Keratinocyte (primary cell): ENCODE measurements around the gene CD200. TPM values are rescaled to one million over a fixed set of nuclear protein-coding genes. Genes with fewer than 3 reads are reported as not detected.

ENCODE experiments used
- DNase-seq: peaks from one replicate; pipeline ENCODE4 v3.0.0-alpha.2; 2011; ENCODE audit warnings: low read depth, missing footprints, low spot score
- FAIRE-seq: peaks from 2 replicates; lab custom pipeline; 2011; peaks lifted over from hg19 to GRCh38; lab: Jason Lieb, UNC
- H2AFZ ChIP-seq: 2 replicates; pipeline ENCODE4 v1.6.0; 2012; ENCODE audit warnings: low read length, control low read depth, inconsistent platforms; ENCODE audit not compliant: control insufficient read depth
- H3K27ac ChIP-seq: 2 replicates; pipeline ENCODE4 v1.5.1; 2011; ENCODE audit warnings: low read length; ENCODE audit not compliant: control insufficient read depth, insufficient read depth
- H3K27me3 ChIP-seq: 3 replicates; pipeline ENCODE4 v1.6.0; 2011; ENCODE audit warnings: low read length; ENCODE audit not compliant: control insufficient read depth, insufficient read depth; ENCODE audit errors: extremely low read depth
- H3K36me3 ChIP-seq, 2 experiments: 2 replicates in 1 of 2; 3 replicates in 1 of 2; pipeline ENCODE4 v1.5.1; 2011; ENCODE audit warnings: low read length in 2 of 2, mild to moderate bottlenecking in 1 of 2; ENCODE audit not compliant: control insufficient read depth in 2 of 2, insufficient read depth in 2 of 2; ENCODE audit errors: extremely low read depth in 1 of 2
- H3K4me1 ChIP-seq: 3 replicates; pipeline ENCODE4 v1.5.1; 2011; ENCODE audit warnings: low read length; ENCODE audit not compliant: control insufficient read depth, insufficient read depth; ENCODE audit errors: extremely low read depth
- H3K4me2 ChIP-seq: 3 replicates; pipeline ENCODE4 v1.6.0; 2011; ENCODE audit warnings: low read depth, low read length; ENCODE audit not compliant: control insufficient read depth, insufficient read depth; ENCODE audit errors: extremely low read depth
- H3K4me3 ChIP-seq, 3 experiments: fragments of 200-600 bp in 1 of 3; sonication (generic) in 1 of 3; 2 replicates in 2 of 3; 3 replicates in 1 of 3; pipeline ENCODE4 v1.5.1; 2011 to 2016; ENCODE audit warnings: low read length in 3 of 3, mild to moderate bottlenecking in 3 of 3, control low read depth in 2 of 3, inconsistent platforms in 1 of 3, low read depth in 1 of 3, mixed read lengths in 1 of 3, mixed run types in 1 of 3, moderate library complexity in 1 of 3; ENCODE audit not compliant: control insufficient read depth in 2 of 3, insufficient read depth in 2 of 3; ENCODE audit errors: extremely low read depth in 1 of 3
- H3K79me2 ChIP-seq: 2 replicates; pipeline ENCODE4 v1.6.0; 2012; ENCODE audit warnings: low read length; ENCODE audit not compliant: control insufficient read depth, insufficient read depth
- H3K9ac ChIP-seq: 3 replicates; pipeline ENCODE4 v1.6.0; 2011; ENCODE audit warnings: low read length; ENCODE audit not compliant: control insufficient read depth, insufficient read depth; ENCODE audit errors: extremely low read depth
- H3K9me1 ChIP-seq: 3 replicates; pipeline ENCODE4 v1.6.0; 2011; ENCODE audit warnings: low read length; ENCODE audit not compliant: control insufficient read depth, insufficient read depth; ENCODE audit errors: extremely low read depth
- H3K9me3 ChIP-seq: 2 replicates; pipeline ENCODE4 v1.5.1; 2012; ENCODE audit warnings: low read depth, low read length; ENCODE audit not compliant: control insufficient read depth
- H4K20me1 ChIP-seq: 3 replicates; pipeline ENCODE4 v1.6.0; 2011; ENCODE audit warnings: low read length; ENCODE audit not compliant: control insufficient read depth, insufficient read depth; ENCODE audit errors: extremely low read depth
- CTCF ChIP-seq, 3 experiments: IDR thresholded peaks in 1 of 3; conservative IDR thresholded peaks in 1 of 3; optimal IDR thresholded peaks in 1 of 3; 2 replicates in 2 of 3; 3 replicates in 1 of 3; pipeline versions ENCODE3 to v1.5.1; 2011; ENCODE audit warnings: low read length in 3 of 3, mild to moderate bottlenecking in 3 of 3, moderate library complexity in 2 of 3, control low read depth in 1 of 3, inconsistent platforms in 1 of 3; ENCODE audit not compliant: insufficient read depth in 2 of 3; ENCODE audit errors: extremely low read depth in 1 of 3
- EZH2 ChIP-seq: IDR thresholded peaks from one replicate; pipeline ENCODE4 v1.6.1; 2012; ENCODE audit warnings: inconsistent platforms, mild to moderate bottlenecking, low read length, moderate library complexity
- dilution Hi-C: fragments of 300-500 bp; cut with MboI; formaldehyde crosslinking; loops from one replicate; pipeline ENCODE4 v1.7.0; 2020; ENCODE audit warnings: low sequenced_read_pairs; ENCODE audit not compliant: extremely low pct_ligation_motif_present
- polyA plus RNA-seq, 5 experiments: library from polyadenylated mRNA; depleted of rRNA in 3 of 5; stranded (reverse) in 3 of 5; stranded (forward) in 1 of 5; unstranded in 1 of 5; fragments of >200 nt; gene quantifications; 1 replicate in 1 of 5; 2 replicates in 3 of 5; 3 replicates in 1 of 5; pipeline versions ENCODE4 v1.2.1 to v1.2.3, GENCODE V29; 2011 to 2012; ENCODE audit warnings: missing spikeins in 2 of 5, low read depth in 1 of 5, low replicate concordance in 1 of 5

The CD200 gene
- polyA plus RNA-seq, 1 donor (not counting 4 experiments of a cell fraction or from before 2014, with no cell fraction given): 0.07 TPM

GRCh38 chr3:112405845-112406244 lies 72.9 kb downstream of the CD200 start:
- no peak overlapping the region for H3K27ac ChIP-seq
- H3K4me3 ChIP-seq: no peak overlapping the region
- no peaks in the 10 kb centered on the region for H4K20me1 ChIP-seq
- H3K36me3 ChIP-seq: no peaks in the 10 kb centered on the region
- TF ChIP-seq EZH2 (no peak), CTCF (optimal IDR thresholded peaks at IDR 0.05 in 1 of 3, IDR thresholded peaks at IDR 0.05 in 1 of 3, conservative IDR thresholded peaks at IDR 0.05 in 1 of 3; ENCODE audit: extremely low read depth in 1 of 3, insufficient read depth in 2 of 3, low read length in 3 of 3) (no peak)
- no peak for DNase-seq
- dilution Hi-C loops: no loop called here
- no peak overlapping the region for H3K4me2 ChIP-seq
- H2AFZ ChIP-seq: no peak overlapping the region
- H3K4me1 ChIP-seq: no peaks in the 10 kb centered on the region
- H3K9me3 ChIP-seq: no peaks in the 10 kb centered on the region
- no peak for FAIRE-seq
- H3K9me1 ChIP-seq: no peaks in the 10 kb centered on the region
- H3K79me2 ChIP-seq: no peaks in the 10 kb centered on the region
- H3K9ac ChIP-seq: no peak overlapping the region
- H3K27me3 ChIP-seq: no peaks in the 10 kb centered on the region

- FAIRE-seq: no peak
- Histone ChIP-seq H3K4me2 (no peak overlapping the region), H3K9ac (no peak overlapping the region), H3K4me3 (no peak overlapping the region), H3K79me2 (no peaks in the 10 kb centered on the region), H4K20me1 (no peaks in the 10 kb centered on the region), H3K36me3 (no peaks in the 10 kb centered on the region), H3K27me3 (no peaks in the 10 kb centered on the region), H3K9me1 (no peaks in the 10 kb centered on the region), H3K27ac (no peak overlapping the region), H2AFZ (peak overlapping the region; percentile 80), H3K4me1 (no peaks in the 10 kb centered on the region), H3K9me3 (no peaks in the 10 kb centered on the region)
- TF ChIP-seq CTCF (optimal IDR thresholded peaks at IDR 0.05 in 1 of 3, IDR thresholded peaks at IDR 0.05 in 1 of 3, conservative IDR thresholded peaks at IDR 0.05 in 1 of 3; ENCODE audit: extremely low read depth in 1 of 3, insufficient read depth in 2 of 3, low read length in 3 of 3) (no peak), EZH2 (no peak)
- dilution Hi-C loops: no loop called here
- no peak for DNase-seq
These were observed 74.4 kb downstream of the CD200 start for GRCh38 chr3:112407214-112407887.
